GM15510 (cell line): ENCODE measurements around the gene CTNNA2.

Experiments used
- POLR2A ChIP-seq: IDR thresholded peaks from 3 replicates; pipeline ENCODE4 v1.6.1; 2011; ENCODE audit warnings: borderline replicate concordance; ENCODE audit not compliant: insufficient read length; ENCODE audit errors: extremely low read depth

CTNNA2 gene

DNA sequence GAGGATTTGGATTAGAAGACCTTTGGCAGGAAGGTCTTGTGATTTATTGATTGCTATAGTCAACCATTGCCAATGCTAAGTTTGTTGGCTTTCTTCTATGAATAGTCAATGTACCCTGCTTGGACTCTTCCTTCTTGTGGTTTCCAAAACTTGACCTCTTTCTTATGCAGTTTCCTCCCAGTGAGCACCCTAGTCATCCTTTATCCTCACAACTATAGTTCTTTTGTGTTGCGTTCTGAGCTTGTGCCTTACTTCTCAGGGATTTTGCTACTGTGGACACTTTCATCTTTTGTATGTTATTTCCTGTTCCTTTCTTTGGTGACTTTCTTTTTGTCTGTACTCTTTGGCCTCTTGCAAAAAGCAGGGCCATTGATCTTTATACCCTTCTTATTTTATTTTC, 623.5 kb downstream of the CTNNA2 start:
- TF ChIP-seq POLR2A = no peak

GRCh38 chr2:80139001-80139400, 626.1 kb downstream of the CTNNA2 start:
- TF ChIP-seq POLR2A = no peak

DNA sequence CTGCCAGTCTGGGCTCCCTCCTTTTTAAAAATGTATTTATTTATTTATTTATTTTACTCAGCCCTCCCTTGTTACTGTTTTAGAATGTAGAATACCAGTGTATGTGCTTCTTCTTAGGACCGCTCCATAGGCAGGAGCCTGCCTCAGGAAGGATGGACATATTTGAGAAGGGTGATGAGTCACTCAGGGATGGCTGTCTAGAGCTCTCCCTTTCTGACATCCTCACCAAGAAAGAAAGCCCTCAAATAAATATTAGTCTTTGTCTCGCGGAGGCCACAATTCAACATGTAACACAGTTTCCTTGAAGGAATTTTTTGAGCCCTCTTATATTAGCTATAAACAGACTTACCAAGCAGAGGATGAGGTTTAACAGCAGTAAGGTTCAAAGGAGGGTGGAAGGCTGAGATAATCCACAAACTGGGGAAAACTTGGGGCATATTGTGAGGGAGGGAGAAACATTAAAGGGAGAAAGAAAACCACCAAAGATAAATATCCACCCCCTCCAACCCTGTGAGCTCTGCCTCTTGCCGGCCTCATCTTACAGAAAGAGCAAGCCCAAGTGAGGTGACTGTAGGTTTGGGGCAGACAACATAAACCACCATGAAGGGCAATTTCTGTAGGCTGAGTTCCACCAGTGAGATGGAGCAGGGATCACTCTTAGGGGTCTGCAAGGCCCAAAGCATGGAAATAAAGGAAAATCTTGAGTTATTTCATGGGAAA, 628.3 kb downstream of the CTNNA2 start:
- TF ChIP-seq POLR2A = no peak

DNA sequence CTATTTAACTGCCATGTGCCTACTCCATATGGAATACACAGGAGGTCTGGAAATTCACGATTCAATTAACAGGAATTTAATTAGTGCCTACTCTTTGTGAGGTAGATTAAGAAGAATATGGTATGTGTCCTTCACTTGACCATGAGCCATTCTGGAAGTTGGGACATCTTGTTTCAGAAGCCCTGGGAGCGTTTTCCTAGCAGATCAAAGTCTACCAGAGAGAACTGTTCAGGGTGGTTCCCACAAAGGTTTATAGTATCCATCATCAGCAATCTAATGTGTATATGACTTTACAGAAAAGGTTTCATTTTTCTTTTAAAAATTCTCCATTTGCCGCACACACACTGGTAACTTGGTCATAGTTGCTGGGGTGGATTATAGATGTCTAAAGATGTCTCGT, 632.6 kb downstream of the CTNNA2 start:
- TF ChIP-seq POLR2A = no peak

DNA sequence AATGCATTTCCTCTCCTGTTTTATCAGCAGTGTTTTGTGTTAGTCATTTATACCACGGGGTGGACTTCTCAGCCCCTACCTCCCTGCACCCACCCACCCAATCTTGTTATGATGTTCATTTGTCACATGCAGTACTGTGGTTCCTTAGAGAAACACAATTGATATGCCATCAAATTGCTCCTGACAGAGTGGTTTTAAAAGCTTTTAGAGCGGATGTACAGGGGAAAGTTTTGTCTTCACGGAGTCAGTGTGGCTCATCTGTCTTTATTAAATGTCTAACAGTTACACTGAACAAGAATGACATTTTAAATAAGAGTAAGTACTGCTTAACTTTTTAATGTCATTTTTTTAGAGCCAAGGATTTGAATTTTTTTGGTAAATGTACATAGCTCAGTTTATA, 634.8 kb downstream of the CTNNA2 start:
- no peak for TF ChIP-seq POLR2A

GRCh38 chr2:80148906-80149305, 636.1 kb downstream of the CTNNA2 start:
- TF ChIP-seq POLR2A = no peak

GRCh38 chr2:80149991-80150390, 637.1 kb downstream of the CTNNA2 start:
- TF ChIP-seq POLR2A = no peak

DNA sequence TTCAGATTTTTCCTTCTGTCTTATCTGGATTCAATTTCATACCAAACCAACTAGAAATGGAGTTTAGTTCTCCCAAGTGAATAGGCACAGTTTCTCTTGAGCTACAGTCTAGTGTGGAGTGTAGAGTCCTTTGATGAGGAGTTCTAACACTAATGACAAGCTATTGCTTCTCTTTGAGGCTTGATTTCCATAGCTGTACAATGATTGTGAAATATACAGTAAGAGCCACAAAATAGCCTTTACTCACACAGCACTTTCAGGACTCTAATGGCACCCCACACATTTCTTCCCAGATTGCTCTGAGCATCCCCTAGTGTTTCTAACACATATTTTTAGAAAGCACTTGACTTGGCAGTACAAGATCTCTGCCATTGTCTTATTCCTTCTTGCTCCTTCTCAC, 638.4 kb downstream of the CTNNA2 start:
- TF ChIP-seq POLR2A = no peak

GRCh38 chr2:80151651-80152050, 638.8 kb downstream of the CTNNA2 start:
- no peak for TF ChIP-seq POLR2A

DNA sequence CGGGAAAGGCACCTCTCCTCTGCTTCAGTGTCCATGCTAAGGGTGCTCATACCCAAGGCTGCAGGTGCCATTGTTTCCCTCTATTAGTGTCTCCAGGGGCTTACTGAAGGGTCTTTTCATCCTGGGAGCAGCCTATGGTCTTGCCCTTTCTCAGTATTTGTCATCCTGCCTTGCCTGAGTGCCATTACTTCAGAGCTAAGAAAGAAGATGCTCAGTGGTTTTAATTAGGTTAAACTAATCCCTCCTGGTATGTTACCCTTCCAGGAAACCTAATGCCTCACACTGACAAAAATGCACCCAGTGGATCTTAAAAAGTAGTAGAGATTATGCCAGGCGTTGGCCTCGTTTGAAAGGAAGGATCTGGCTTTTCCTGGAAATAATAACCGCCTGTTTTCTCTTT, 640.3 kb downstream of the CTNNA2 start:
- TF ChIP-seq POLR2A = no peak

- TF ChIP-seq POLR2A = no peak
Observed at GRCh38 chr2:80153768-80154167, 640.9 kb downstream of the CTNNA2 start.

DNA sequence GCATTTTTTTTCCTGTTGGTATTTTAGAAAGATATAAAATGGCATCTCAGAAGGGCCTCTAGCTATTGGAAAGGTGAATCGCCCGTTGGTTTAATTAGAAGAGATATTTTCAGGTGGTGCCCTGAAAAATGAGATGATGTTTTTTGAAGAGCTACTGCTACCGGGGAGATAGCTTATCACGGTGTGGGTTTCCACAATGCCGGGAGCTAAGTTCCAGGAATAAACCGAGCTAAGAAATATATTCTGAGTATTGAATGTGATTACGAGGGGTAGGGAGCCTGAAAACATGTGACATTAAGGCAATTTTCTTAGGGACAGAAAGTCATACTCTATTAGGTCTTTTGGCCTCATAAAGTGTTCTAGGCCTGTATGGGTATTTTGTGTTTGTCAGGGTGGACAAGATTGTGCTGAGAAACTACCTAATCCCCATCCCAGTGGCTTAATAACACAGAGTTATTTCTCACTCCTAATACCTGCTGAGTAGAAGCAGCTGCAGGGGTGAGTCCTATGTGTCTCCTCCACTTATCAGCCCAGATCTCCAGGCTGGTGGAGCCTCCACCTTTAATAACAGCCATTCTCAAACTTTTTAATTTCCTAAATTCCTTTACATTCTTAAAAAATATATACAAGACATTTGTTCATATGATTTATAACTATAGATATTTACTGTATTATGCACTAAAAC, 641.5 kb downstream of the CTNNA2 start:
- TF ChIP-seq POLR2A = no peak

DNA sequence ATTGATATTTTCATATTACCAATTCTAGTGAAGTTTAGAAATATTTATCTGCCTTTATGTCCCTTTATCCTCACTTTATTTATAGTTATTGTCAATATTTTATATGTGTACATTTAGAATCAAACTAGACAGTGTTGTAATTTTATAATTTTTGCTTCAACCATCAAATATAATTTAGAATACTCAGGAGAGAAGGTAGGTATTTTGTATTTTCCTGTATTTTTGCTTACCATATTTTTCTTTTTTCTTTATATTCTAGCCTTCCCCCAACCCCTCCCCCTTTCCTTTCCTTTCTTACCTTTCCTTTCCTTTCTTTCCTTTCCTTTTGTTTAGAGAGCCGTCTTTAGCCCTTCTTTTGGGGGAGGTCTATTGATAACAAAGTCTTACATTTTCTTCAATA, 651.5 kb downstream of the CTNNA2 start:
- no peak for TF ChIP-seq POLR2A

DNA sequence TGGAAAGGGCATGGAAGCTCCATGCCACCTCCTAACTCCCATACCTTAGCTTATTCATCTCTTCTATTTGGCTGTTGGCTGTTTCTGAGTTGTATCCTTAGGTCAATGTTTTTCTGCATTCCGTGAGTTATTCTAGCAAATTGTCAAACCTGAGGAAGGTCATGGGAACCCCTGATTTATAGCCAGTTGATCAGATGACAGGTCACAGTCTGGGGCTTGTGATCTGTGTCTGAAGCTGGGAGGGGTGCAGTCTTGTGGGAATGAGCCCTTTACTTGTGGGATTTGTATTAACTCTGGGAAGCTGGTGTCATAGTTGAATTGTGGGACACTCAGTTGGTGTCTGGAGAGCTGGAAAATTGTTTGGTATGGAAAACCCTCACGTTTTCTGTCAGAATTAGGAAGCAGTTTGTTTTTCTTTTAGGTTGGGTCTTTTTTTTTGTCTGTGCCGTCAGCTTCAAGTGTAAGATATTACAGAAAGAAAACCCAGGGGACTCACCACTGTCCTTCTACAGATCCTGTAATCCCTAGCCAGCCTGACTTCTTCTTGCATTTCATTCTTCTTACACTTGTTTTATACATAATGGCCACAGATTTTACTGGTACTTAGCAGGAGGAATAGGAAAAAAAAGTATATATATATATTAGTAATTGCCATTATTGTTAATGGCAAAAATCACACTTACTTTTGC, 653.8 kb downstream of the CTNNA2 start:
- no peak for TF ChIP-seq POLR2A

- TF ChIP-seq POLR2A = no peak
Observed at GRCh38 chr2:80167284-80167808, 654.5 kb downstream of the CTNNA2 start.
